Measurements from ENCODE around the gene ANKRD44.

GRCh38 chr2:197264332-197264731, 46.2 kb downstream of the ANKRD44 start:
- TF ChIP-seq ETV6 (CRISPR knock-in tag; IDR thresholded peaks at IDR 0.05) (no peak), ZNF138 (CRISPR knock-in tag; conservative IDR thresholded peaks at IDR 0.05) (no peak), CTCF (IDR thresholded peaks at IDR 0.05) (no peak), ZNF396 (CRISPR knock-in tag; IDR thresholded peaks at IDR 0.05; ENCODE audit: borderline replicate concordance) (no peak)
- TF ChIP-seq, protein P1, sequence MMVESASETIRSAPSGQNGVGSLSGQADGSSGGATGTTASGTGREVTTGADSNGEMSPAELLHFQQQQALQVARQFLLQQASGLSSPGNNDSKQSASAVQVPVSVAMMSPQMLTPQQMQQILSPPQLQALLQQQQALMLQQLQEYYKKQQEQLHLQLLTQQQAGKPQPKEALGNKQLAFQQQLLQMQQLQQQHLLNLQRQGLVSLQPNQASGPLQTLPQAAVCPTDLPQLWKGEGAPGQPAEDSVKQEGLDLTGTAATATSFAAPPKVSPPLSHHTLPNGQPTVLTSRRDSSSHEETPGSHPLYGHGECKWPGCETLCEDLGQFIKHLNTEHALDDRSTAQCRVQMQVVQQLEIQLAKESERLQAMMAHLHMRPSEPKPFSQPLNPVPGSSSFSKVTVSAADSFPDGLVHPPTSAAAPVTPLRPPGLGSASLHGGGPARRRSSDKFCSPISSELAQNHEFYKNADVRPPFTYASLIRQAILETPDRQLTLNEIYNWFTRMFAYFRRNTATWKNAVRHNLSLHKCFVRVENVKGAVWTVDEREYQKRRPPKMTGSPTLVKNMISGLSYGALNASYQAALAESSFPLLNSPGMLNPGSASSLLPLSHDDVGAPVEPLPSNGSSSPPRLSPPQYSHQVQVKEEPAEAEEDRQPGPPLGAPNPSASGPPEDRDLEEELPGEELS (CRISPR knock-in tag; IDR thresholded peaks at IDR 0.05) = no peak
- TF ChIP-seq, protein P2, sequence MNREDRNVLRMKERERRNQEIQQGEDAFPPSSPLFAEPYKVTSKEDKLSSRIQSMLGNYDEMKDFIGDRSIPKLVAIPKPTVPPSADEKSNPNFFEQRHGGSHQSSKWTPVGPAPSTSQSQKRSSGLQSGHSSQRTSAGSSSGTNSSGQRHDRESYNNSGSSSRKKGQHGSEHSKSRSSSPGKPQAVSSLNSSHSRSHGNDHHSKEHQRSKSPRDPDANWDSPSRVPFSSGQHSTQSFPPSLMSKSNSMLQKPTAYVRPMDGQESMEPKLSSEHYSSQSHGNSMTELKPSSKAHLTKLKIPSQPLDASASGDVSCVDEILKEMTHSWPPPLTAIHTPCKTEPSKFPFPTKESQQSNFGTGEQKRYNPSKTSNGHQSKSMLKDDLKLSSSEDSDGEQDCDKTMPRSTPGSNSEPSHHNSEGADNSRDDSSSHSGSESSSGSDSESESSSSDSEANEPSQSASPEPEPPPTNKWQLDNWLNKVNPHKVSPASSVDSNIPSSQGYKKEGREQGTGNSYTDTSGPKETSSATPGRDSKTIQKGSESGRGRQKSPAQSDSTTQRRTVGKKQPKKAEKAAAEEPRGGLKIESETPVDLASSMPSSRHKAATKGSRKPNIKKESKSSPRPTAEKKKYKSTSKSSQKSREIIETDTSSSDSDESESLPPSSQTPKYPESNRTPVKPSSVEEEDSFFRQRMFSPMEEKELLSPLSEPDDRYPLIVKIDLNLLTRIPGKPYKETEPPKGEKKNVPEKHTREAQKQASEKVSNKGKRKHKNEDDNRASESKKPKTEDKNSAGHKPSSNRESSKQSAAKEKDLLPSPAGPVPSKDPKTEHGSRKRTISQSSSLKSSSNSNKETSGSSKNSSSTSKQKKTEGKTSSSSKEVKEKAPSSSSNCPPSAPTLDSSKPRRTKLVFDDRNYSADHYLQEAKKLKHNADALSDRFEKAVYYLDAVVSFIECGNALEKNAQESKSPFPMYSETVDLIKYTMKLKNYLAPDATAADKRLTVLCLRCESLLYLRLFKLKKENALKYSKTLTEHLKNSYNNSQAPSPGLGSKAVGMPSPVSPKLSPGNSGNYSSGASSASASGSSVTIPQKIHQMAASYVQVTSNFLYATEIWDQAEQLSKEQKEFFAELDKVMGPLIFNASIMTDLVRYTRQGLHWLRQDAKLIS (CRISPR knock-in tag; IDR thresholded peaks at IDR 0.05; ENCODE audit: borderline replicate concordance) = no peak
